Activated CD8-positive, alpha-beta T cell treated with anti-CD3 and anti-CD28 coated beads, Interleukin-2, amount 10 ng/mL, durations not matched to agents 7 days and 5 days (primary cell): ENCODE measurements around the gene KRTAP19-7. TPM values are rescaled to one million over a fixed set of nuclear protein-coding genes. Genes with fewer than 3 reads are reported as not detected.

Source experiments
- ATAC-seq: fragments of 150-1000 bp; cut with Tn5 transposase; one replicate; pipeline ENCODE4 v1.10.0; 2021; ENCODE audit warnings: moderate library complexity
- CTCF ChIA-PET: fragments of 350-600 bp; sonication (Branson Sonifier 250); formaldehyde crosslinking; loops from one replicate; lab custom pipeline; 2021; ENCODE audit warnings: antibody characterized with exemption; lab: Charles Lee
- POLR2A ChIA-PET: fragments of 350-600 bp; sonication (Branson Sonifier 250); formaldehyde crosslinking; loops from one replicate; lab custom pipeline; 2021; ENCODE audit warnings: antibody characterized with exemption; lab: Charles Lee
- DNase-seq: peaks from one replicate; pipeline ENCODE4 v3.0.0-alpha.2; 2020
- H3K27ac Mint-ChIP-seq: one replicate; pipeline ENCODE4 v1.8.0; 2021; ENCODE audit warnings: mild to moderate bottlenecking, mixed read lengths
- H3K27me3 Mint-ChIP-seq: one replicate; pipeline ENCODE4 v1.8.0; 2021; ENCODE audit warnings: low read depth, mixed read lengths
- H3K36me3 Mint-ChIP-seq: one replicate; pipeline ENCODE4 v1.8.0; 2021; ENCODE audit warnings: low read depth, mixed read lengths
- H3K4me1 Mint-ChIP-seq: one replicate; pipeline ENCODE4 v1.8.0; 2021; ENCODE audit warnings: low read depth, mixed read lengths
- H3K4me3 Mint-ChIP-seq: one replicate; pipeline ENCODE4 v1.8.0; 2021; ENCODE audit warnings: mild to moderate bottlenecking, mixed read lengths
- H3K9me3 Mint-ChIP-seq: one replicate; pipeline ENCODE4 v1.8.0; 2022; ENCODE audit warnings: mixed read lengths; ENCODE audit not compliant: insufficient read depth
- total RNA-seq, 2 experiments: library from RNA; stranded (reverse); gene quantifications; one replicate each; pipeline ENCODE4 v1.2.3, GENCODE V29; 2021

Gene KRTAP19-7
- total RNA-seq, 2 experiments from 2014 or later: not detected

DNA sequence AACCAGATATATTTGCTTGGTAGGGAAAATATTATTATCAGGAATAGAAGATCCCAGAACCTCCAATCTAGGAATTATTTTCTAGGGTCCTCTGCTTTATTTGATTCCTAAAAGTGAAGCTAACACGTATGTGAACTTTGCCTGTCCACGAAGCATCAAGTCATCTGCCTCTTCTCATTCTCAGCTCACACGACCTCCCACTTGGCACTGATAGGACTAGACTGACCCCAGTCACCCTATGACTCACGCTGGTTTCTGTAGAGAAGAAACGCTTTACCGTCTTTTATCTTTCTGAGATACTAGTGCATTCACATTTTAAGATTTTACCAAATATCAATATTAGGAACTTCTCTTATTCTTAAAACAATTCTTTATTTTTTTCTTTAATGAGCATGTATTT is 2.0 kb upstream of the KRTAP19-7 start:
- Mint-ChIP-seq H3K4me3 (no peak overlapping the region), H3K9me3 (no peaks in the 10 kb centered on the region), H3K27ac (no peak overlapping the region), H3K27me3 (no peaks in the 10 kb centered on the region), H3K36me3 (no peaks in the 10 kb centered on the region), H3K4me1 (no peaks in the 10 kb centered on the region)
- POLR2A ChIA-PET: no interaction called here
- no peak for ATAC-seq
- CTCF ChIA-PET: no interaction called here
- DNase-seq: no peak

DNA sequence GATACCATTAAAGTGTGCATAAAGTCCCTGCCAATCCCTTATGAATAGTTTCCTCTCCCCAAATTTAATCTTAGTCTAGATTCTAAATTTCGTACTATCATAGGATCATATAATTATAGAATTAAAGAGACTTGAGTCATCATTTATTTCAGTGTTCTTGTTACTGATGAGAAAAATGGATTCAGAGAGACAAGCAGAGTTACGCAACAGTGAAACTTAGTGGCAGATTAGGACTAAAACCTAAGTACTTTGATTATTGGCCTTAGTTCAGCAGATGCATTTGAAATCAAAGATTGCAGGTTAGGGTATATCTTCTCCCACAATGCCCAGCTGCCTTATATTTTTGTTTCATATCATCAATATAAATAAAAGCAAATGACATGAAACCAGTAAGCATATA is 843 bp upstream of the KRTAP19-7 start:
- no peak overlapping the region for H3K27ac Mint-ChIP-seq
- H3K9me3 Mint-ChIP-seq: no peaks in the 10 kb centered on the region
- DNase-seq (no peak), ATAC-seq (no peak)
- no peaks in the 10 kb centered on the region for H3K27me3 Mint-ChIP-seq
- no peaks in the 10 kb centered on the region for H3K36me3 Mint-ChIP-seq
- CTCF ChIA-PET: no interaction called here
- no peaks in the 10 kb centered on the region for H3K4me1 Mint-ChIP-seq
- POLR2A ChIA-PET: no interaction called here
- no peak overlapping the region for H3K4me3 Mint-ChIP-seq

GRCh38 chr21:30555095-30555494 is 6.0 kb downstream of the KRTAP19-7 start:
- DNase-seq (no peak), ATAC-seq (no peak)
- peaks cover 6% of the 10 kb centered on the region for H3K9me3 Mint-ChIP-seq
- H3K27ac Mint-ChIP-seq: no peak overlapping the region
- POLR2A ChIA-PET: no interaction called here
- CTCF ChIA-PET: no interaction called here
- no peak overlapping the region for H3K4me3 Mint-ChIP-seq
- no peaks in the 10 kb centered on the region for H3K4me1 Mint-ChIP-seq
- no peaks in the 10 kb centered on the region for H3K27me3 Mint-ChIP-seq
- H3K36me3 Mint-ChIP-seq: no peaks in the 10 kb centered on the region

- DNase-seq: no peak
- ChIA-PET POLR2A (no interaction called here), CTCF (no interaction called here)
- ATAC-seq: no peak
- Mint-ChIP-seq H3K4me3 (no peak overlapping the region), H3K36me3 (no peaks in the 10 kb centered on the region), H3K4me1 (no peaks in the 10 kb centered on the region), H3K27me3 (no peaks in the 10 kb centered on the region), H3K9me3 (peaks cover 6% of the 10 kb centered on the region), H3K27ac (no peak overlapping the region)
These were observed 8.3 kb downstream of the KRTAP19-7 start for GRCh38 chr21:30552782-30553181.

GRCh38 chr21:30541764-30542163 is 19.4 kb downstream of the KRTAP19-7 start, which contains the start of gene KRTAP19-6:
TSS of gene KRTAP19-6 (minus strand) at chr21:30541864. CDS start at chr21:30541833, 31 bp downstream.
- DNase-seq: no peak
- no peak within 1 kb of the TSS for H3K27ac Mint-ChIP-seq
- H3K4me3 Mint-ChIP-seq: no peak within 1 kb of the TSS
- CTCF ChIA-PET: no interaction called here
- ATAC-seq: no peak
- no peaks in the 10 kb centered on the region for H3K36me3 Mint-ChIP-seq
- H3K27me3 Mint-ChIP-seq: no peaks in the 10 kb centered on the region
- H3K4me1 Mint-ChIP-seq: no peaks in the 10 kb centered on the region
- H3K9me3 Mint-ChIP-seq: no peaks in the 10 kb centered on the region
- POLR2A ChIA-PET: no interaction called here

DNA sequence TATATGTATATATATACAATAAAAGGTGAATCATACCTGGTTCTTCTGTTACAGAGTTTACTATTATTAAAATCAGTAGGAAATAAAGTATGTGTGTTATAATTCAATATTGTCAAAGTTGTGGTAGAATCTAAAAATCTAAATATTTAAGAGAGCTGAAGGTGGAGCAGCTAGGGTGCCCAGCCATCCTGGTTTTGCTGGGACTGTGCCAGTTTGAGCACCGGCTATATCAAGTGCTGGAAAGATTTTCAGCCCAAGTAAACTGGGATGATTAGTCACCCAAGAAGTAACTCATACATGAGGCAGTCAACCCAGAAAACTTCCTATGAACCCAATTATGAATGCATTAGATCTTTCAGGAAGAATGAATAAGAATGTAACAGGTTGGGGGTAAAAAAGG is 42.2 kb downstream of the KRTAP19-7 start:
- H3K36me3 Mint-ChIP-seq: no peaks in the 10 kb centered on the region
- ChIA-PET CTCF (no interaction called here), POLR2A (no interaction called here)
- no peak for ATAC-seq
- no peak for DNase-seq
- no peaks in the 10 kb centered on the region for H3K4me1 Mint-ChIP-seq
- no peak overlapping the region for H3K27ac Mint-ChIP-seq
- H3K9me3 Mint-ChIP-seq: no peaks in the 10 kb centered on the region
- H3K27me3 Mint-ChIP-seq: no peaks in the 10 kb centered on the region
- H3K4me3 Mint-ChIP-seq: no peak overlapping the region

DNA sequence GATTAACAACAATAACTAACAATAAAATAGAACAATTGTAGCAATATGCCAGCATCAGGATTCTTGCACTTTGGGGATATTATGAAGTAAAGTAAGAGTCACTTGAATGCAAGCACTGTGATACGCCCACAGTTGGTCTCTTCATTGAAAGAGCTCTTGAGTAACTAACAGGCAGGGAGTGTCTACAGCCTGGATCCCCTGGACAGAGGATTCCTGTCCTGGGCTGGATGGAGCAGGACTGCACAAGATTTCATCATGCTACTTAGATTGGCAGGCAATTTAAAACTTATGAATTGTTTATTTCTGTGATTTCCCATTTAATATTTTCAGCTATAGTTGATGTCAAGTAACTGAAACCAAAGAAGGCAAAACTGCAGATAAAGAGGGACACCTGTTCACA is 45.4 kb downstream of the KRTAP19-7 start:
- ATAC-seq (no peak), DNase-seq (no peak)
- no peaks in the 10 kb centered on the region for H3K9me3 Mint-ChIP-seq
- H3K27ac Mint-ChIP-seq: no peak overlapping the region
- POLR2A ChIA-PET: no interaction called here
- no peaks in the 10 kb centered on the region for H3K36me3 Mint-ChIP-seq
- H3K4me3 Mint-ChIP-seq: no peak overlapping the region
- H3K27me3 Mint-ChIP-seq: no peaks in the 10 kb centered on the region
- CTCF ChIA-PET: no interaction called here
- H3K4me1 Mint-ChIP-seq: no peaks in the 10 kb centered on the region

Other genes with a start within 250 kb of the KRTAP19-7 start
- gene KRTAP26-1, start 241.0 kb downstream of the KRTAP19-7 start, total RNA-seq: not detected
- gene KRTAP27-1, start 223.6 kb downstream of the KRTAP19-7 start, total RNA-seq: not detected
- gene KRTAP23-1, start 212.7 kb downstream of the KRTAP19-7 start, total RNA-seq: not detected
- gene KRTAP13-2, start 189.0 kb downstream of the KRTAP19-7 start, total RNA-seq: not detected
- gene KRTAP13-1, start 165.3 kb downstream of the KRTAP19-7 start, total RNA-seq: not detected
- not detected for gene KRTAP13-3, start 135.4 kb downstream of the KRTAP19-7 start, total RNA-seq
- gene KRTAP13-4, start 131.1 kb downstream of the KRTAP19-7 start, total RNA-seq: not detected
- not detected for gene KRTAP15-1, start 121.0 kb downstream of the KRTAP19-7 start, total RNA-seq
- not detected for gene KRTAP19-1, start 80.9 kb downstream of the KRTAP19-7 start, total RNA-seq
- not detected for gene KRTAP19-2, start 73.9 kb downstream of the KRTAP19-7 start, total RNA-seq
- gene KRTAP19-3, start 69.3 kb downstream of the KRTAP19-7 start, total RNA-seq: not detected
- not detected for gene KRTAP19-4, start 64.1 kb downstream of the KRTAP19-7 start, total RNA-seq
- not detected for gene KRTAP19-5, start 59.2 kb downstream of the KRTAP19-7 start, total RNA-seq
- gene KRTAP19-6, start 19.4 kb downstream of the KRTAP19-7 start, total RNA-seq: not detected
- not detected for gene KRTAP22-2, start 29.1 kb upstream of the KRTAP19-7 start, total RNA-seq
- not detected for gene KRTAP6-3, start 31.1 kb upstream of the KRTAP19-7 start, total RNA-seq
- not detected for gene KRTAP6-2, start 37.6 kb upstream of the KRTAP19-7 start, total RNA-seq
- not detected for gene KRTAP22-1, start 39.8 kb upstream of the KRTAP19-7 start, total RNA-seq
- gene KRTAP6-1, start 52.6 kb upstream of the KRTAP19-7 start, total RNA-seq: not detected
- gene KRTAP20-1, start 55.1 kb upstream of the KRTAP19-7 start, total RNA-seq: not detected
- not detected for gene KRTAP20-4, start 59.3 kb upstream of the KRTAP19-7 start, total RNA-seq
- gene KRTAP20-2, start 73.9 kb upstream of the KRTAP19-7 start, total RNA-seq: not detected
- gene KRTAP20-3, start 81.5 kb upstream of the KRTAP19-7 start, total RNA-seq: not detected
- not detected for gene KRTAP21-3, start 157.5 kb upstream of the KRTAP19-7 start, total RNA-seq
- gene KRTAP21-2, start 185.9 kb upstream of the KRTAP19-7 start, total RNA-seq: not detected
- not detected for gene KRTAP21-1, start 194.1 kb upstream of the KRTAP19-7 start, total RNA-seq